ENCODE data around the gene ZNF136.

Gene ZNF136

DNA sequence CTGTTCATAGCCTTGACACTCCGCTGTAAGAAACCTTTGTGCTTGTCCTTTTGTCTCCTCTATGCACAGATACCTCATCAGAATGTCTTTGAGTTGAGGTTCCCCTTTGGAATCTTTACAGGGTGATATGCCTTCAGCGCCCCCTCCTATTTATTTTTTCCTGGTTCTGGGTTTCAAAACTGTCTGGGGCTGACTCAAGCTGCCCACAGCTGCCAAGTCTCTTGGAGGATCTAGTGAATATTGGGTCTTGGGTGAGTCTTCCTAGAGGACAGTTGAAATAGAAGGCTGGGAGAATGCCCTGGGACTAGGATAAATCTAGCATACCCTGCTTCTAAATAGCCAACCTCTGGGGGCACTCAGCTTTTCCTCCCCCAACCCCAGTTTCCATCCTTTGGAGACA is 930 bp downstream of the ZNF136 start:
- TF ChIP-seq REST (IDR thresholded peaks at IDR 0.05; ENCODE audit: insufficient read depth in 1 of 2, low read depth in 2 of 2, low read length in 2 of 2) (no peak), POLR2AphosphoS5 (IDR thresholded peaks at IDR 0.05; ENCODE audit: low read depth, low read length) (no peak)

DNA sequence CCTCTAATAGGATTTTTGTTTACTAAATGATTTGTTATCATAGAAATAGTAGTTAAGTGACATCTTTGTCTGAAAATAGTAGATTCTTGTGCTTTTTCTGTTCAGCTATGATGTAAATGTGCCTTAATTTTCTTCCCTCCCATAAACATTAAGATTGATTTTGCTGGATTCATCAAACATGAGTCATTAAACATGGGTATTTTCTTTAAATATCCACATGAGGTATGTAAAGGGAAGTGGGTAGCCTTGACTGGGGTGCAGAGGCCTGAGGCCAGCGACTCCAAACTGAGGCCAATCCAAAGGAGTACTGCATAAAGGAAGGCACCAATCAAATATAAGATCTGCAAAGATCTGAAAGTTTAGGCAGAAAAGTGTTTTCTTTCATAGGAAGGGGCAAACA is 3.7 kb downstream of the ZNF136 start:
- no peak for TF ChIP-seq REST (IDR thresholded peaks at IDR 0.05; ENCODE audit: insufficient read depth in 1 of 2, low read depth in 2 of 2, low read length in 2 of 2)
- TF ChIP-seq TAF1 (IDR thresholded peaks at IDR 0.05; ENCODE audit: borderline replicate concordance, insufficient read depth, low read length): no peak
- TF ChIP-seq SIN3A (IDR thresholded peaks at IDR 0.05; ENCODE audit: borderline replicate concordance, insufficient read depth, low read length): no peak
- TF ChIP-seq FOXP2 (optimal IDR thresholded peaks at IDR 0.05; ENCODE audit: borderline replicate concordance, extremely low read depth, extremely low read length, insufficient read depth): no peak
- no peak for TF ChIP-seq POLR2AphosphoS5 (IDR thresholded peaks at IDR 0.05; ENCODE audit: low read depth, low read length)

- no peak for TF ChIP-seq SIN3A (IDR thresholded peaks at IDR 0.05; ENCODE audit: borderline replicate concordance, insufficient read depth, low read length)
- no peak for TF ChIP-seq POLR2AphosphoS5 (IDR thresholded peaks at IDR 0.05; ENCODE audit: low read depth, low read length)
- TF ChIP-seq TAF1 (IDR thresholded peaks at IDR 0.05; ENCODE audit: borderline replicate concordance, insufficient read depth, low read length): no peak
Measured at GRCh38 chr19:12180377-12180776, 17.5 kb downstream of the ZNF136 start.

DNA sequence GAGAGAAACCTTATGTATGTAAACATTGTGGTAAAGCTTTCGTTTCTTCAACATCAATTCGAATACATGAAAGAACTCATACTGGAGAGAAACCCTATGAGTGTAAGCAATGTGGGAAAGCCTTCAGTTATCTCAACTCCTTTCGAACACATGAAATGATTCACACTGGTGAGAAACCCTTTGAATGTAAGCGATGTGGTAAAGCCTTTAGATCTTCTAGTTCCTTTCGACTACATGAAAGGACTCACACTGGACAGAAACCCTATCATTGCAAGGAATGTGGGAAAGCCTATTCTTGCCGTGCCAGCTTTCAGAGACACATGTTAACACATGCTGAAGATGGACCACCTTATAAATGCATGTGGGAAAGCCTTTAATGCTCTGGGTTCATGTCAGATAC is 24.7 kb downstream of the ZNF136 start:
- TF ChIP-seq TAF1 (IDR thresholded peaks at IDR 0.05; ENCODE audit: borderline replicate concordance, insufficient read depth, low read length) (no peak), SIN3A (IDR thresholded peaks at IDR 0.05; ENCODE audit: borderline replicate concordance, insufficient read depth, low read length) (no peak), POLR2AphosphoS5 (IDR thresholded peaks at IDR 0.05; ENCODE audit: low read depth, low read length) (no peak), REST (IDR thresholded peaks at IDR 0.05; ENCODE audit: insufficient read depth in 1 of 2, low read depth in 2 of 2, low read length in 2 of 2) (no peak), FOXP2 (optimal IDR thresholded peaks at IDR 0.05; ENCODE audit: borderline replicate concordance, extremely low read depth, extremely low read length, insufficient read depth) (no peak)

GRCh38 chr19:12194827-12195731 is 32.2 kb downstream of the ZNF136 start:
- TF ChIP-seq SIN3A (IDR thresholded peaks at IDR 0.05; ENCODE audit: borderline replicate concordance, insufficient read depth, low read length) (no peak), TAF1 (IDR thresholded peaks at IDR 0.05; ENCODE audit: borderline replicate concordance, insufficient read depth, low read length) (no peak), REST (IDR thresholded peaks at IDR 0.05; ENCODE audit: insufficient read depth in 1 of 2, low read depth in 2 of 2, low read length in 2 of 2) (no peak), FOXP2 (optimal IDR thresholded peaks at IDR 0.05; ENCODE audit: borderline replicate concordance, extremely low read depth, extremely low read length, insufficient read depth) (no peak), POLR2AphosphoS5 (IDR thresholded peaks at IDR 0.05; ENCODE audit: low read depth, low read length) (no peak)

All from PFSK-1 (cell line).